NCI-H526 (cell line): Measurements from ENCODE around the gene POLRMT.
"Not testable (repeated sequence)": the region's sequence is repeated elsewhere in the genome, so short reads cannot be mapped to it uniquely, and the experiment has no call there.

ENCODE experiments used
- DNase-seq, 2 experiments: peaks; one replicate each; lab custom pipeline; 2025; lab: John Stamatoyannopoulos, UW

Gene POLRMT

GRCh38 chr19:633068-633785 lies at the start of gene POLRMT:
POLRMT (minus strand) TSS chr19:633537; CDS start chr19:633512, 25 bp downstream.
- peak; percentile 88 to 97 for DNase-seq

- DNase-seq = no peak
Observed at GRCh38 chr19:682678-683320, 49.5 kb upstream of the POLRMT start.

- DNase-seq = no peak
Observed at GRCh38 chr19:681029-682019, 48.0 kb upstream of the POLRMT start.

- DNase-seq = peak; percentile 88 to 96
Observed at GRCh38 chr19:680287-681028, 47.1 kb upstream of the POLRMT start.

- DNase-seq = peak in 1 of 2 experiments; percentile 34
Observed at GRCh38 chr19:679418-680286, 46.3 kb upstream of the POLRMT start.

GRCh38 chr19:678791-679388 lies 45.6 kb upstream of the POLRMT start:
- no peak for DNase-seq

GRCh38 chr19:677601-678436 lies 44.5 kb upstream of the POLRMT start:
- DNase-seq = no peak

GRCh38 chr19:677201-677600 lies 43.9 kb upstream of the POLRMT start:
- DNase-seq = no peak

GRCh38 chr19:676339-677105 lies 43.2 kb upstream of the POLRMT start, which contains the start of gene FSTL3:
FSTL3 (plus strand) TSS chr19:676392; CDS start chr19:676424, 32 bp downstream.
- no peak for DNase-seq

GRCh38 chr19:676007-676338 lies 42.6 kb upstream of the POLRMT start:
- no peak for DNase-seq

- no peak for DNase-seq
Observed at GRCh38 chr19:674282-675151, 41.2 kb upstream of the POLRMT start.

- DNase-seq = no peak
Observed at GRCh38 chr19:670609-671075, 37.3 kb upstream of the POLRMT start.

GRCh38 chr19:668675-669434 lies 35.5 kb upstream of the POLRMT start:
- not testable (repeated sequence) for DNase-seq

- DNase-seq = not testable (repeated sequence)
Observed at GRCh38 chr19:666985-667573, 33.7 kb upstream of the POLRMT start.

- peak in 1 of 2 experiments; percentile 87 for DNase-seq
Observed at GRCh38 chr19:664913-665443, 31.6 kb upstream of the POLRMT start.

- DNase-seq = no peak
Observed at GRCh38 chr19:663682-664117, 30.4 kb upstream of the POLRMT start.
